Measurements from ENCODE around the gene CNOT2.

The CNOT2 gene

GRCh38 chr12:70306676-70307075 is 63.4 kb downstream of the CNOT2 start:
- no peak for DNase-seq

GRCh38 chr12:70307868-70308267 is 64.6 kb downstream of the CNOT2 start:
- DNase-seq = no peak

- no peak for DNase-seq
Observed at GRCh38 chr12:70309348-70309747, 66.1 kb downstream of the CNOT2 start.

- DNase-seq = no peak
Observed at GRCh38 chr12:70314145-70314544, 70.9 kb downstream of the CNOT2 start.

GRCh38 chr12:70317781-70318180 is 74.5 kb downstream of the CNOT2 start:
- DNase-seq = no peak

GRCh38 chr12:70319605-70320004 is 76.4 kb downstream of the CNOT2 start:
- DNase-seq = no peak

- DNase-seq = no peak
Observed at GRCh38 chr12:70321191-70321590, 78.0 kb downstream of the CNOT2 start.

- DNase-seq = no peak
Observed at GRCh38 chr12:70327541-70327940, 84.3 kb downstream of the CNOT2 start.

- no peak for DNase-seq
Observed at GRCh38 chr12:70329728-70330127, 86.5 kb downstream of the CNOT2 start.

- no peak for DNase-seq
Observed at GRCh38 chr12:70330158-70330557, 86.9 kb downstream of the CNOT2 start.

- DNase-seq = no peak
Observed at GRCh38 chr12:70332236-70332635, 89.0 kb downstream of the CNOT2 start.

GRCh38 chr12:70334742-70335141 is 91.5 kb downstream of the CNOT2 start:
- no peak for DNase-seq

- no peak for DNase-seq
Observed at GRCh38 chr12:70338531-70338930, 95.3 kb downstream of the CNOT2 start.

- DNase-seq = no peak
Observed at GRCh38 chr12:70351076-70351475, 107.8 kb downstream of the CNOT2 start.

GRCh38 chr12:70353780-70354660 is 110.8 kb downstream of the CNOT2 start:
- no peak for DNase-seq

- no peak for DNase-seq
Observed at GRCh38 chr12:70354787-70355186, 111.6 kb downstream of the CNOT2 start.

GRCh38 chr12:70355972-70356371 is 112.7 kb downstream of the CNOT2 start:
- no peak for DNase-seq

- DNase-seq = no peak
Observed at GRCh38 chr12:70359458-70360197, 116.4 kb downstream of the CNOT2 start.

- no peak for DNase-seq
Observed at GRCh38 chr12:70360218-70360617, 117.0 kb downstream of the CNOT2 start.

- no peak for DNase-seq
Observed at GRCh38 chr12:70364695-70365397, 121.6 kb downstream of the CNOT2 start.

GRCh38 chr12:70365398-70365647 is 122.1 kb downstream of the CNOT2 start:
- no peak for DNase-seq

- peak; percentile 17 for DNase-seq
Observed at GRCh38 chr12:70365648-70366518, 122.7 kb downstream of the CNOT2 start, which contains the start of gene KCNMB4. Gene KCNMB4 (plus strand): TSS chr12:70366290. CDS start chr12:70366735, 445 bp downstream.

Measured in NCI-H2029 (cell line).